HCT116 (cell line): ENCODE results near the gene ZYX. TPM values are rescaled to one million over a fixed set of nuclear protein-coding genes. Genes with fewer than 3 reads are reported as not detected.

Experiments used
- ATAC-seq: fragments of 200-7000 bp; cut with Tn5 transposase; 2 replicates; pipeline ENCODE4 v1.9.1; 2020; ENCODE audit warnings: mild to moderate bottlenecking, moderate library complexity
- BruUV-seq: library from RNA; stranded (reverse); fragments of 400-500 nt; replicated peaks from 2 replicates; lab custom pipeline; 2021; lab: Mats Ljungman, UMichigan
- CTCF ChIA-PET: fragments of 300-600 bp; sonication (Branson Sonifier 250); formaldehyde crosslinking; loops from one replicate; lab custom pipeline; 2021; ENCODE audit warnings: antibody characterized with exemption; lab: Charles Lee
- POLR2A ChIA-PET: fragments of 300-600, 350-600 bp; sonication (Branson Sonifier 250); formaldehyde crosslinking; loops from one replicate; lab custom pipeline; 2021; ENCODE audit warnings: antibody characterized with exemption; lab: Charles Lee
- RAD21 ChIA-PET, 2 experiments: fragments of 300-600 bp; sonication (Branson Sonifier 250); formaldehyde crosslinking; loops; one replicate each; lab custom pipeline; 2023; ENCODE audit warnings: low total read pairs in 2 of 2; ENCODE audit not compliant: uncharacterized antibody in 2 of 2, unreplicated experiment in 2 of 2, low non-redundant PET in 1 of 2; lab: Charles Lee
- DNase-seq: peaks from one replicate; pipeline ENCODE4 v3.0.0-alpha.2; 2010; ENCODE audit warnings: low read depth, low spot score
- H2AFZ ChIP-seq: fragments of 200-600 bp; shearing (Covaris generic), sonication (generic); 2 replicates; pipeline ENCODE4 v1.6.1; 2017; ENCODE audit warnings: low read depth, mixed run types, mixed read lengths, antibody characterized with exemption, low read length; ENCODE audit not compliant: poor library complexity, severe bottlenecking
- H3K27ac ChIP-seq: 2 replicates; pipeline ENCODE4 v1.5.1; 2012; ENCODE audit warnings: low read depth, low read length
- H3K27me3 ChIP-seq: fragments of 200-600 bp; sonication (generic); 2 replicates; pipeline ENCODE4 v1.6.1; 2016; ENCODE audit warnings: mixed run types, low read length, mixed read lengths; ENCODE audit not compliant: insufficient read depth
- H3K36me3 ChIP-seq, 2 experiments: fragments of 200-500 bp in 1 of 2; fragments of 200-600 bp in 1 of 2; sonication (Bioruptor generic) in 1 of 2; sonication (generic) in 1 of 2; 2 replicates each; pipeline versions ENCODE4 v1.5.1 to v1.6.1; 2014 to 2016; ENCODE audit warnings: low read length in 2 of 2, inconsistent platforms in 1 of 2, mixed read lengths in 1 of 2, mixed run types in 1 of 2; ENCODE audit not compliant: insufficient read depth in 2 of 2, control insufficient read depth in 1 of 2
- H3K4me1 ChIP-seq, 2 experiments: fragments of 200-600 bp in 1 of 2; sonication (generic) in 1 of 2; 2 replicates each; pipeline versions ENCODE4 v1.5.1 to v1.6.1; 2012 to 2017; ENCODE audit warnings: low read length in 2 of 2, inconsistent platforms in 1 of 2, mild to moderate bottlenecking in 1 of 2, mixed read lengths in 1 of 2, mixed run types in 1 of 2, moderate library complexity in 1 of 2; ENCODE audit not compliant: insufficient read depth in 2 of 2, control insufficient read depth in 1 of 2
- H3K4me2 ChIP-seq: fragments of 200-600 bp; sonication (generic); 2 replicates; pipeline ENCODE4 v1.6.1; 2017; ENCODE audit warnings: mixed run types, low read length, mixed read lengths
- H3K4me3 ChIP-seq, 2 experiments: fragments of 200-600 bp in 1 of 2; sonication (generic) in 1 of 2; replicated peaks in 1 of 2; 2 replicates each; pipeline ENCODE4 v1.5.1; 2011 to 2016; ENCODE audit warnings: low read length in 2 of 2, control low read depth in 1 of 2, low read depth in 1 of 2, mild to moderate bottlenecking in 1 of 2, mixed read lengths in 1 of 2, mixed run types in 1 of 2
- H3K79me2 ChIP-seq: fragments of 200-600 bp; sonication (generic); 2 replicates; pipeline ENCODE4 v1.6.1; 2017; ENCODE audit warnings: mild to moderate bottlenecking, mixed run types, low read length, moderate library complexity, mixed read lengths; ENCODE audit not compliant: insufficient read depth
- H3K9ac ChIP-seq: fragments of 200-600 bp; sonication (generic); 2 replicates; pipeline ENCODE4 v1.6.1; 2016; ENCODE audit warnings: low read length, mixed read lengths
- H3K9me2 ChIP-seq: fragments of 200-600 bp; sonication (generic), shearing (Covaris generic); 2 replicates; pipeline ENCODE4 v1.6.1; 2017; ENCODE audit warnings: mixed run types, mild to moderate bottlenecking, moderate library complexity; ENCODE audit not compliant: insufficient read depth
- H3K9me3 ChIP-seq, 2 experiments: fragments of 200-500 bp in 1 of 2; fragments of 200-600 bp in 1 of 2; sonication (Bioruptor generic) in 1 of 2; sonication (generic) in 1 of 2; 2 replicates each; pipeline ENCODE4 v1.6.1; 2014 to 2017; ENCODE audit warnings: low read length in 2 of 2, mixed read lengths in 2 of 2, inconsistent platforms in 1 of 2, low read depth in 1 of 2, mild to moderate bottlenecking in 1 of 2, mixed run types in 1 of 2, moderate library complexity in 1 of 2; ENCODE audit not compliant: control insufficient read depth in 1 of 2, insufficient read depth in 1 of 2
- H4K20me1 ChIP-seq: fragments of 200-600 bp; sonication (generic), shearing (Covaris generic); 2 replicates; pipeline ENCODE4 v1.6.1; 2017; ENCODE audit warnings: mixed run types, mild to moderate bottlenecking, moderate library complexity; ENCODE audit not compliant: insufficient read depth
- CEBPB ChIP-seq: IDR thresholded peaks from 2 replicates; pipeline ENCODE4 v1.6.1; 2012; ENCODE audit warnings: low read depth
- FOSL1 ChIP-seq: IDR thresholded peaks from 2 replicates; pipeline ENCODE4 v1.6.1; 2012; ENCODE audit warnings: low read depth
- POLR2A ChIP-seq: IDR thresholded peaks from 2 replicates; pipeline ENCODE4 v1.7.0; 2011; ENCODE audit warnings: borderline replicate concordance; ENCODE audit not compliant: insufficient read depth, insufficient read length; ENCODE audit errors: extremely low read depth
- SIN3A ChIP-seq: IDR thresholded peaks from 2 replicates; pipeline ENCODE4 v1.6.1; 2012; ENCODE audit warnings: low read depth
- intact Hi-C: fragments of 100-400 bp; cut with micrococcal nuclease; formaldehyde crosslinking; loops from 2 replicates; pipeline ENCODE4 v1.10.0; 2022
- total RNA-seq: library from RNA; stranded (reverse); gene quantifications from one replicate; pipeline ENCODE4 v1.2.1, GENCODE V29; 2021; ENCODE audit not compliant: unreplicated experiment
- TF ChIP-seq, protein P1 (sequence below): IDR thresholded peaks from 2 replicates; pipeline ENCODE4 v1.6.1; 2012
- TF ChIP-seq, protein P2 (sequence below), 3 experiments: fragments of 200-600 bp in 1 of 3; sonication (generic) in 1 of 3; IDR thresholded peaks in 2 of 3; conservative IDR thresholded peaks in 1 of 3; 2 replicates each; pipeline ENCODE4 v1.5.1; 2012 to 2017; ENCODE audit warnings: low read depth in 2 of 3, low read length in 2 of 3, antibody characterized with exemption in 1 of 3, borderline replicate concordance in 1 of 3, control low read depth in 1 of 3, mild to moderate bottlenecking in 1 of 3, mixed read lengths in 1 of 3, mixed run types in 1 of 3, moderate library complexity in 1 of 3; ENCODE audit not compliant: insufficient read depth in 1 of 3

Gene ZYX
- total RNA-seq, 1 experiment from 2014 or later = 144 TPM

DNA sequence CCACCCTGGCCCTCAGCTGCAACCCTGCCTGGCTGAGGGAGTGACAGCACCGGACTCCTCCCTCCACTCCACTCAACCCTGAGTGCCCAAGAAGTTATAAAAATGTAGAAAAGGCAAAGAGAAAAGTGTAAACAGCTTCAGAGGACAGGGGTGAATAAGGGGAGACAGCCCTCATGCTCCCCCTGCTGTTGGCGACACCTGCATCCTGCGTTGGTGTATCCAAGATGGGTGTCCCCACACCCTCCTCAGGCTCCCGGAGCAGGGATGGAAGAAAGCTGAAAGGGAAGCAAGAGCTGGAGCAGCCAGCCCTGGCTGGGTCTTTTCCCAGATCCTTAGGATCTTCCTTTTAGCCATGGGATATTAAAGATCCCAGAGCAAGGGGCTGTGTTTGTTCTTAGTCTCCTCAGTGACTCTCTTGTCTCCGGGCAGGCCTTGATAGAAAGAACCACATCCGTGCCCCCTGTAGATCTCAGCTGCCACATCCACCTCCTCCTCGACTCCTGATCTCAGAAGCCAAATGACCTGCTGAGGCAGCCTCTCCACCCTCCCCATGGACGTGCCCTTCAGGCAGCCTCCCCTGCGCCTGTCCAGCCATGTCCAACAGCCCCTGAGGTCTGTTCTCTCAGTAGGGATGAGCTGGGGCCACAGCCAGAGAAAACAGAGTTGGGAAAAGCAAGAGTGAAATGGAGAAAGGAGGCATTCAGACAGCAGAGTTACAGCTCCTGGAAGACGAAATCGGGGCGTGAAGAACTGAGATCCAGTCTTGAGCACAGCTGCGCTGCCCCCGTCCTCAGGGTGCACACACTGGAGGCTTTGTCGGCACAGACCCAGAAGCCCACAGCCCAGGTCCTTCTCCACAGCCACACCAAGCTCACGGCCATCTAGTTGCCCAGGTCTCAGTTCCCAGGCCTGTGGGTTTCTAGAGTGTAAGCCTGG lies 25.4 kb upstream of the ZYX start:
- TF ChIP-seq SIN3A = no peak
- TF ChIP-seq, protein P1, sequence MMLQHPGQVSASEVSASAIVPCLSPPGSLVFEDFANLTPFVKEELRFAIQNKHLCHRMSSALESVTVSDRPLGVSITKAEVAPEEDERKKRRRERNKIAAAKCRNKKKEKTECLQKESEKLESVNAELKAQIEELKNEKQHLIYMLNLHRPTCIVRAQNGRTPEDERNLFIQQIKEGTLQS = no peak
- no peak for TF ChIP-seq FOSL1
- no peak for TF ChIP-seq CEBPB
- TF ChIP-seq, protein P2, sequence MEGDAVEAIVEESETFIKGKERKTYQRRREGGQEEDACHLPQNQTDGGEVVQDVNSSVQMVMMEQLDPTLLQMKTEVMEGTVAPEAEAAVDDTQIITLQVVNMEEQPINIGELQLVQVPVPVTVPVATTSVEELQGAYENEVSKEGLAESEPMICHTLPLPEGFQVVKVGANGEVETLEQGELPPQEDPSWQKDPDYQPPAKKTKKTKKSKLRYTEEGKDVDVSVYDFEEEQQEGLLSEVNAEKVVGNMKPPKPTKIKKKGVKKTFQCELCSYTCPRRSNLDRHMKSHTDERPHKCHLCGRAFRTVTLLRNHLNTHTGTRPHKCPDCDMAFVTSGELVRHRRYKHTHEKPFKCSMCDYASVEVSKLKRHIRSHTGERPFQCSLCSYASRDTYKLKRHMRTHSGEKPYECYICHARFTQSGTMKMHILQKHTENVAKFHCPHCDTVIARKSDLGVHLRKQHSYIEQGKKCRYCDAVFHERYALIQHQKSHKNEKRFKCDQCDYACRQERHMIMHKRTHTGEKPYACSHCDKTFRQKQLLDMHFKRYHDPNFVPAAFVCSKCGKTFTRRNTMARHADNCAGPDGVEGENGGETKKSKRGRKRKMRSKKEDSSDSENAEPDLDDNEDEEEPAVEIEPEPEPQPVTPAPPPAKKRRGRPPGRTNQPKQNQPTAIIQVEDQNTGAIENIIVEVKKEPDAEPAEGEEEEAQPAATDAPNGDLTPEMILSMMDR (IDR thresholded peaks at IDR 0.05 in 2 of 3, conservative IDR thresholded peaks at IDR 0.05 in 1 of 3; ENCODE audit: borderline replicate concordance in 1 of 3, insufficient read depth in 1 of 3, low read depth in 2 of 3, low read length in 2 of 3) = peak in 2 of 3 experiments; percentile 12 to 14; a peak in 2 of 6 replicates
- TF ChIP-seq POLR2A = no peak
- Histone ChIP-seq H3K27me3 (no peaks in the 10 kb centered on the region), H3K36me3 (no peaks in the 10 kb centered on the region), H3K9me3 (no peaks in the 10 kb centered on the region), H3K4me2 (no peak overlapping the region), H3K27ac (no peak overlapping the region), H3K79me2 (no peaks in the 10 kb centered on the region), H3K9me2 (no peaks in the 10 kb centered on the region), H2AFZ (no peak overlapping the region), H4K20me1 (no peaks in the 10 kb centered on the region), H3K4me1 (no peaks in the 10 kb centered on the region), H3K4me3 (no peak overlapping the region), H3K9ac (no peak overlapping the region)
- ChIA-PET CTCF (no interaction called here), POLR2A (no interaction called here), RAD21 (no interaction called here)
- no TSS peak for BruUV-seq
- intact Hi-C loops = no loop called here
- DNase-seq (no peak), ATAC-seq (peak; percentile 69)
